ENCODE results near the gene KIF5C.

Gene KIF5C

GRCh38 chr2:148996805-148997204 lies 121.8 kb downstream of the KIF5C start:
- no peak for DNase-seq

- DNase-seq = no peak
Measured at GRCh38 chr2:148998165-148998830, 123.3 kb downstream of the KIF5C start.

GRCh38 chr2:148998831-148999200 lies 123.8 kb downstream of the KIF5C start:
- DNase-seq = no peak

GRCh38 chr2:148999451-148999921 lies 124.5 kb downstream of the KIF5C start:
- no peak for DNase-seq

DNA sequence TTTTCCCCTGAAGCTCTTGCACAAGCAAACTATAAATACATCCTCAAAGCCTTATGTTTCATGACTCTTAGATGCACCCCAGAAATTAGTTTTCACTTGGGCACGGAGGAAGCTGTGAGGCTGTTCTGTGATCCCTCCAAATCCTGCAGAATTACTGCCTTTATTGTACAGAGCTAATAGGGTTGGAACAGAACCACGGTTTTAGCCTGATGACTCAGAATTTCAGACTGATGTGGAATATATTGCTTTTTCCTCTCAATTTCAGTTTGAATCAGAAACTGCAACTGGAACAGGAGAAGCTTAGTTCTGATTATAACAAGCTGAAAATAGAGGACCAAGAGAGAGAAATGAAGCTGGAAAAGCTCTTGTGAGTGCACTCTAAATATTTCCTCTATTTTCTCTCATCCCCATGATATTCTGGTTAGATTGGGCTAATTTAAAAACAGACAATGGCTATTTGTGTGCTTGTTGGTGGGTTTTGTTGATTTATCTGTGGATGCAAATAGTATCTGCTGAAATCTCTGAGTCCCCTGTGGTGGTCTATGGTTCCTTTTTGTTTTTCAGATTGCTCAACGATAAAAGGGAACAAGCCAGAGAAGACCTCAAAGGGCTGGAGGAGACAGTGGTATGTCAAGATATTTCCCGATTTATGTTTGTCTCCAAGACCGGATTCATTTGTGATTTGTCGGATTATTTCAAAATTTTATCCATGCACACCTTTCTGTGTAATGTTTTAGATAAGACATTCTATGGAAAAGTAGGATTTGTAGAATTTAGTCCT lies 125.3 kb downstream of the KIF5C start:
- DNase-seq = no peak

GRCh38 chr2:149001496-149001895 lies 126.5 kb downstream of the KIF5C start:
- DNase-seq = no peak

DNA sequence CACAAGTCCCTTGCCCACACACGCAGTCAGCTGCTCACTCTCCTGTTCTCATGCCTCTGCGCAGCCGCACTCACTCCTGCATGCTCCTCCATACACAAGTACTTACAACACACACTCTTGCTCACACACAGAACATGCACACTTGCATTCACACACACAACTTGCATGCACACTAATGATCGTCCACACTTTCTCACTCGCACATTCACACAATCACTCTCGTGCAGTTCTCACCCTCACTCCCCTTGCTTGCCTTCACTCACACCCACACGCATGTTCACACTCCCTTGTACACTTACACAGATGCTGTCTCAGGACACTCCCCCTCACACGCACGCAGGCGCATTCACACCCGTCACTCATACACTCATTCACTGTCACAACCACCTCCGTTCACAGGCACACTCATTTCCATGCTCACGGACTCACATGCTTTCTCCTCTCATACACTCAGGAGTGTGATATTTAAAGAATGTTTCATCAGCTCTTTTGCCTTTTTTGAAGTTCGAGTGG lies 127.4 kb downstream of the KIF5C start:
- DNase-seq = no peak

DNA sequence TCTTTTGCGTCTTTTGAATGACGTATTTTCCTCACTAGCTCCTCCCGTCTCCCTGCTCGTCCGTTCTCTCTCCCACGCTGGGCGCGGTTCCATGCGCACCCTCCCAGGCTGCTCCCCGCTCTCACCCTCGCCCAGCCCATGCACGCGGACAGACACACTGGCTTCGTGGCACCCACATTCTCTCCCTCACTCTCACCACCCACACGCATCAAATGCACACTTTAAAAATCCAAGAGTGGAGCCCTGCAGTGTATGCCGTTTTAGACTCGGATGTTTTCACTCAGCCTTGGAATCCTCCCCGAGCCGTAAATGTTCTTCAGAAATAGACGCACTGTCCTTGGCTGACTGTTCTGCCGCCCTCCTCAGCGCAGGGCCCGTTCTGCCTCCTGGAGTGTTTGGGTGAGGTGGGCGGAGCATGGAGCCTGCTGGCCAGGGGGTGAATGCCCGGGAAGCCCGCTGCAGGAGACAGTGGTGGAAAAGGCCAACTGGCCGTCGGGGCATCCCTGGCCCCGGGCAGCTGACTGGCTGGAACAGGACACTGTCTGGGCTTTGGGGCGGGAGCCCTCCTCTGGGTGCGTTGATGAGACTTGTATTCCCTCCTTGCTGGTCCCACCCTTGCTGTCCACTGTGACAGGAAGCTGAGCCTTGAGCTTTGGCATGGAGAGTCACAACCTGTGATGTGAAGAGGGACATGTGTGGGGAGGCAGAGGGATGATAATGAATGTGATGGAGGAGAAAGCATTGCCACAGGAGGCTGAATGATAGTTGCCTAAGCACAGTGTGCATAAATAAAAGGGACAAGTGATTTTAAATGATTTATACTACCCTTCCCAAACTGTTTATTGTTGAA lies 128.1 kb downstream of the KIF5C start:
- no peak for DNase-seq

GRCh38 chr2:149004836-149005235 lies 129.8 kb downstream of the KIF5C start:
- DNase-seq = no peak

- no peak for DNase-seq
Measured at GRCh38 chr2:149005471-149006077, 130.5 kb downstream of the KIF5C start.

DNA sequence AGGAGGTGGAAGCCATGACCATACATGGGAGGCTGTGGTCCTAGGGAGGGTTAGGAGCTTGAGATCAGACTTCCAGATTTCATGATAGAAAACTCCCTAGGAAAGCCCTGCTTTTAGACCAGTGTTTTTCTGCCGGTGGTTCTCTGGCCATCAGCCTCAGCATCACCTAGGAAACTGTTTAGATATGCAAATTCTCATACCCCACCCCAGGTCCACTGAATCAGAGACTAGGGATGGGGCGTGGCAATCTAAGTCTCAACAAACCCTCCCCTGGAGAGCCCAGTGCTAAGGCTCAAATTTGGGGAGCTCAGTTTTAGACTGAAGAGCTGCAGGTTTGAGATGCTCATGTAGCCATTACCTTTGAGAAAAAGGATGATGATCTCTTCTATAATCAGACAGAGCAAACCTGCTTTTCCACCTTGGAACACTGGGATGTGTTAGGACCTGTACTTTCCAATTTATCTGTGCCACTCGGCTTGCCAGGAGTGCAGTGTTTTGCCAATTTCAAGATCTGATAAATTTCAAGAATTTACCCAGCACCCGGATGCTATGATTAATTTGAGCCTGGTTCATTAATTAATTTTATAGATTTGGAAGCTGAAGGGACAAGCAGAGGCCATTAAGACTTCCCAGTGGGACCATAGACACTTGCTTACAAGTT lies 132.0 kb downstream of the KIF5C start:
- DNase-seq = no peak

- DNase-seq = no peak
Measured at GRCh38 chr2:149008381-149008780, 133.4 kb downstream of the KIF5C start.

GRCh38 chr2:149009576-149010461 lies 134.8 kb downstream of the KIF5C start:
- DNase-seq = no peak

DNA sequence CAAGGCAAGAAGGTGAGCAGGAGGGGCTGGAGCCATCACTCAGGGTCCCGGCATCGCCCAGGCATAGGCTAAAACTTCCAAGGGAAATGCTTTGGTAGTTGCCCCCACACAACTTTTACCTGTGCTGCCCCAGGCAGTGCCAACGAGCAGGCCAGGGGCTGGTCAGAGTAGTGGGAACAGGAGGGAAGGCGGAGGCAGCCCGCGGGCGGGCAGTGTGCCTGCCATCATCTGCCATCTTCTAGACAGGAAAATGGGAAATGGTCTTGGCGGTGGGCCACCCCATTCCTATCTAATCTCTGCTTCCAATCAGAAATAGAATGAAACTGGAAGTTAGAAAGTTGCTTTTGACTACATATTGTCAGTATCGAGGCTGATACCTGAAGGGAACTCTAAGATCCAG lies 137.5 kb downstream of the KIF5C start:
- DNase-seq = no peak

DNA sequence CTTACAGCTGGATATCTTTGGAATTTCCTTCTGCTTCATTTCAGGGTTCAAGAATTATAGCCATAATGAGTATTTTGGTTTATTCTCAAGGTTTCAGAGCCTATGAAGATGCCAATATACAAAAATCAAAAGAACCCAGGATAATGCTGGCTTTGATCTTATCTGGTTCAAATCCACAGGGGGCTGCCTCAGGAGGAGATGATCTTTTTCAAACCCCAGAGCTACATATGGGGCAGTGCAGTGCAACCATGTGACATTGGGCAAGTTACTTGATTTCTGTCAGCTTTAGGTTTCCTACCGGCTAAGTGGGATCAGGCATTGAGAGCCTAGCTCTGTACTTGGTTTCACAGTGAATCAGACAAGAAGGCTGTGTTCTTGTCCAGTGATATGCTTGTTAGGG lies 140.5 kb downstream of the KIF5C start:
- DNase-seq = no peak

GRCh38 chr2:149015926-149016563 lies 141.0 kb downstream of the KIF5C start:
- DNase-seq = no peak

DNA sequence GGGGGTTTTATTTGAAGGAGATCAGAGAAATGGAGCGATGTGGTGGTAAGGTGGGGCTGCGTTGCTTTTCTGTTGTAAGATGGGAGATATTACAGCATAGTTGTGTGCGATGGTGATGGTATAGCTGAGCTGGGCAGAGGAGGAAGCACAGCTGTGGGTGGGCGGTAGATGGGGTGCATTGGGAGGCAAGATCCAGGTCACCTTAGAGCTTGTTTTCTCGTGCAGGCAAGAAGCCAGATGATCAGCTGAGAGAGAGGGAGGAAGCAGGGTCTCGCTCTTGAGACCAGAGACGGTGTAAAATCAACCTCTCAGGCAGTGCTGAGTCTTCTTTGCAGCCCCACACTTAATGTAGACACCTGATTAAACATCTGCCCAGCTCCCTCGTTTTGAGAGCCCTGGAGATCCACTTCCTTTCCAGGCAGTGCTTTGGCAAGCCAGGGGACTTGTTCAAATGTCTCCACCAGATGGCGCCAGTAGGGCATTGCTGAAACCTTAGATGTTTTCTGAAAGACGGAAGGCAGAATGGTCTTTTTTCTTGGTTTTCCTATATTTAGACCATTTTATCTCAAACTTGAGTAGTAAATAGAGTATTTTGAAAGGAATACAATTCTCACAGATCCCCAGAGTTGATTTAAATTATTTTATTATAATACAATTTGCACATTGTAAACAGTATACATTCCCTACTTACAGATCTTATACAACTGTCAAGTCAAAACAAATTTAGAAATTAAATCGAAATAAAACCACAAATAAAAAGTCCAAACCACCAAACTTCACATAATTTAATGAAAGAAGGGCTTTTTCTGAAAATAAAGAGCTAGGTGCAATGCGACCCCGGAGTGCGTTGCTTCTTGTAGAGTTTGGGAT lies 142.3 kb downstream of the KIF5C start:
- DNase-seq = peak; percentile 80 to 84

- no peak for DNase-seq
Measured at GRCh38 chr2:149018981-149019380, 144.0 kb downstream of the KIF5C start.

- peak in 1 of 2 donors; percentile 3 for DNase-seq
Measured at GRCh38 chr2:149019768-149020167, 144.7 kb downstream of the KIF5C start.
